Stimulated activated CD8-positive, alpha-beta memory T cell treated with anti-CD3 and anti-CD28 coated beads, Interleukin-15, amount 100 ng/mL, for 24 hours (primary cell): ENCODE results near the gene CIAO2A.
"Not testable (repeated sequence)": the region's sequence is repeated elsewhere in the genome, so short reads cannot be mapped to it uniquely, and the experiment has no call there.

Experiments used
- DNase-seq: peaks from one replicate; pipeline ENCODE4 v3.0.0-alpha.2; 2020; ENCODE audit warnings: low read depth

The CIAO2A gene

DNA sequence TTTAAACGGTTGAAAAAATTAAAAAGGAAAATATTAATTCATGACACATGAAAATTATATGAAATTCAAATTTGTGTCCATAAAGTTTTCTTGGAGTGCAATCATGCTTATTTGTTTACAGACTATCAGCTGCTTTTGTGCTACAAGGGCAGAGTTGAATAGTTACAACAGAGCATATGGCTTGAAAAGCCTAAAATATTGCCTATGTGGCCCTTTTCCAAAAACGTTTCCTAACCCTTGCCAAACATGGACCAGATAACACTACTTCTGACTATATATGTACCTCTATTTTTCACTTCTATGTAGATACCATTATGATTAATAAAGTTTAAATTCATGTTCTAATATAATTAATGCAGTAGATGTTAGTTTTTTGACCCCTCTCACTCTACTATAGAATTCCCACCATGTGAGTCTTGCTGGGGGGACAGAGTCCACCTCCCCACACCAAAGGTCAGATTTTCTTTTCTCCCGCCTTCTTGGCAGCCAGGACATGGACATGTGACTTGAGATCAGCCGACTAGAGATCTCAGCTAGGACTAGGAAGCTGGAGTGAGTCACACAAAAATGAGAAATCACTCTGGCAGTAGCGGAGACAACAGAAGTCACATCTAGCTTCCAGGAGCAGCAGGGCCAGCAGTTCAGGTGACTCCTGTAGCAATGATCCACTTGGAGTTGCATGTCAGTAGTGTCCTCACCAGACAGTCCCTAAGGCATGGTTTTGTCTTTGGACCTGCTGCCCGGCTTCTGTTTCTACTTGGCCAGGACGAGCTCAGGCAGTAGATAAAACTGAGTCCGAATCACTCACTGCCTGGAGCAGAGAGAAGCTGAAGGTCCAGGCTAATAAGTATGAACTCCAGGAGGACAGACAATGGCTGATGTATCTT, 22.4 kb downstream of the CIAO2A start:
- DNase-seq: no peak

DNA sequence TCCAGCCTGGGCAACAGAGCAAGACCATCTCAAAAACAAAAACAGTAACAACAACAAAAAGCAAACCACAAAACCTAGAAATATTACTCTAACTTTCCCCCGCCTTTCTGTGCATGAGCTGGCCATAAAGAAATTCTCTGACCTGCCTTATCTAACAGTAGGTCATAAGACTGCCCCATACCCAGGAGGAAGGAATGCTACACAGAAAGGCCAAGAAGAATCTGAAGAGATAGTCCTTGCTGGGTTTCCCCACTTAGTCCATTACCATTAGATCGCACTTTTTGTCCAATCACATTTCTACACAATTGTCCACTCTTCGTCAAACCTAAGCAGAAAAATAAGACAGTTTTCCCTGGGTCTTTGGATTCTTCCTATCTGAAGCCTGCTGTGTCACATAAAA, 23.5 kb downstream of the CIAO2A start:
- DNase-seq: no peak

DNA sequence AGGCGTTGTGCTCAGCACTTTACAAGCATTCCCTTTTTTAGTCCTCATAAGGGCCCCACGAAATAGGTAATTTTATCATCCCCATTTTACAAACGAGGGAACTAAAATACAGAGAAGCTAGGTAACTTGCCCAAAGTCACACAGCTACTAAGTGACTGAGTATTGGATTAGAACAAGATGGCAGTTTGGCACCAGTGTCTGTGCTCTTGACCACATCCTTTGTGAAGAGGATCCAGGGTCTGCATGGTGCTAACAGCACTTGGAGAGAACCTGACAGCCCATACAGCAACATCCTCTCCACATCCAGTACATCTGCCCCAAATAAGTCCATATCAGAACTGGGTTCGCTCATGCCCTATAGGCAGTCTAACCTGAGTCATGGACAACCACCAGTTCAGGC, 25.5 kb downstream of the CIAO2A start:
- DNase-seq: no peak

DNA sequence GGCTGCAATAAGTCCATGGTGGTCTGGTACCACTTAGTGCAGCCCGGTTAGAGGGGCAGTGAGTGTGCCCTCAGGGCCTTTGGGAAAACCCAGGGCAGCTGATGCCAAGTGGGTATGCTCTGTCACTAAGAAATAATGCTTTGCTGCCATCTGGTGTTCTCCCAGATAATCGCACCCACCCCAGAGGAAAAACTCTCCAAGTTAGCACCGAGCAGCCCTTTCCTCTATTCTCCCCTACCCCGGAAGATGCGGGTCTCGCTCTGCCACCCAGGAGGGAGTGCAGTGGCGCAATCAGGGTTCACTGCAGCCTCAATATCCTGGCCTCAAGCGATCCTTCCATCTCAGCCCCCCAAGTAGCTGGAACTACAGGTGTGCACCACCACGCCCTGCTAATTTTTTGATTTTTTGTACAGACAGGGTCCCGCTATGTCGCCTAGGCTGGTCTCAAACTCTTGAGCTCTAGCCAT, 26.0 kb downstream of the CIAO2A start:
- DNase-seq: peak; percentile 41

DNA sequence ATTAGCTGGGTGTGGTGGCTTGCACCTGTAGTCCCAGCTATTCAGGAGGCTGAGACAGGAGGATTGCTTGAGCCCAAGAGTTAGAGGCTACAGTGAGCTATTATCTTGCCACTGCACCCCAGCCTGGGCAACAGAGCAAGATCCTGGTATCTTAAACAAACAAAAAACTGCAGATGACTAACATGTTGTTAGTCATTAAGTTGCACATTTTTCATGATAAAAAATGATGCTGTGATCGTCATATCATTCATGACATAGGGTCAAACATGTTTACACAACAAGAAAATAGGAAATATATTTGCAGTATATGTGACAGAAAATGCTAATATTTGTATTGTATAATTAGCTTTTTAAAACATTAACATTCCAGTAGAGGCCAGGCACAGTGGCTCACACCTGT, 27.2 kb downstream of the CIAO2A start:
- no peak for DNase-seq

DNA sequence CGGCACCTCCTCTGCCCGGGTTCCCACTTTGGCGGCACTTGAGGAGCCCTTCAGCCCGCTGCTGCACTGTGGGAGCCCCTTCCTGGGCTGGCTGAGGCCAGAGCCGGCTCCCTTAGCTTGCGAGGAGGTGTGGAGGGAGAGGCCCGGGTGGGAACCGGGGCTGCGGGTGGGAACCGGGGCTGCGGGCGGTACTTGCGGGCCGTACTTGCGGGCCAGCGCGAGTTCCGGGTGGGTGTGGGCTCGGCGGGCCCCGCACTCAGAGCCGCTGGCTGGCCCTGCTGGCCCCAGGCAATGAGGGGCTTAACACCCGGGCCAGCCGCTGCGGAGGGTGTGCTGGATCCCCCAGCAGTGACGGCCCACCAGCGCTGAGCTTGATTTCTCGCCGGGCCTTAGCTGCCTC, 32.9 kb downstream of the CIAO2A start:
- no peak for DNase-seq

DNA sequence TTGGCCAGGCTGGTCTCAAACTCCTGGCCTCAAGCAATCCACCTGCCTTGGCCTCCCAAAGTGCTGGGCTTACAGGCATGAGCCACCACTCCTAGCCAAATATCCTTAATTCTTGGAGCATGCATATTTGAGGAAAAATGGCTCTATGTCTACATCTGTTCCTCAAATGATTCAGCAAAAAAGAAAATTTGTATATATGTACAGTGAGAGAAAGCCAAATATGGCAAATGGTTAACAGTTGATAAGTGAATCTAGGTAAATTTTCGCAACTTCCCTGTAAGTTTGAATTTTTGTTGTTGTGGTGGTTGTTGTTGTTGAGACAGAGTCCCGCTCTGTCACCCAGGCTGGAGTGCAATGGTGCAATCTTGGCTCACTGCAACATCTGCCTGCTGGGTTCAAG, 34.5 kb downstream of the CIAO2A start:
- DNase-seq: not testable (repeated sequence)

DNA sequence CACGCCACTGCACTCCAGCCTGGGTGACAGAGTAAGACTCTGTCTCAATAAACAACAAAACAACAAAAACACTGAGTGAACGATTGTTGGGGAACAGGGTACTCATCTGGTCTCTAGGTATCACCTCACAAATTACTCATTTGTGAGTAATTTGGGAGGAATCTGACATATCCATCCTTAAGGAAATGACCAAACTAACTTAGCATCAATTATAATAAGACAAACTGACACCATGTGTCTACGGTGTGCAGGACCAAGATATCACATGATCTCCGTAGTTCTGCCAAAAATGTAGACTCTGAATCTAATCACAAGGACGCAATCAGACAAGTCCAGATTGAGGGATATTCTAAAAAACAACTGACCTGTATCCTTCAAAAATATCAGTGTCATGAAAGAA, 35.4 kb downstream of the CIAO2A start:
- DNase-seq: no peak

DNA sequence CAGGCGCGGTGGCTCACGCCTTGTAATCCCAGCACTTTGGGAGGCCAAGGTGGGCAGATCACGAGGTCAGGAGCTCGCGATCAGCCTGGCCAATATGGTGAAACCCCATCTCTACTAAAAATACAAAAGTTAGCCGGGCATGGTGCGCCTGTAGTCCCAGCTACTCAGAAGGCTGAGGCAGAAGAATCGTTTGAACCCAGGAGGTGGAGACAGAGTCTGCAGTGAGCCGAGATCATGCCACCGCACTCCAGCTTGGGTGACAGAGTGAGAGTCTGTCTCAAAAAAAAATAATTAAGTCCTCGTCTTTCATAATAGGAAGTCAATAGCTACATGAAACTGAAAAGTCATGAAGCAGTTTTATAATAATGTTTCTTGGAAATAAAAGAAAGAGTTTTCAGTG, 40.0 kb downstream of the CIAO2A start:
- not testable (repeated sequence) for DNase-seq

DNA sequence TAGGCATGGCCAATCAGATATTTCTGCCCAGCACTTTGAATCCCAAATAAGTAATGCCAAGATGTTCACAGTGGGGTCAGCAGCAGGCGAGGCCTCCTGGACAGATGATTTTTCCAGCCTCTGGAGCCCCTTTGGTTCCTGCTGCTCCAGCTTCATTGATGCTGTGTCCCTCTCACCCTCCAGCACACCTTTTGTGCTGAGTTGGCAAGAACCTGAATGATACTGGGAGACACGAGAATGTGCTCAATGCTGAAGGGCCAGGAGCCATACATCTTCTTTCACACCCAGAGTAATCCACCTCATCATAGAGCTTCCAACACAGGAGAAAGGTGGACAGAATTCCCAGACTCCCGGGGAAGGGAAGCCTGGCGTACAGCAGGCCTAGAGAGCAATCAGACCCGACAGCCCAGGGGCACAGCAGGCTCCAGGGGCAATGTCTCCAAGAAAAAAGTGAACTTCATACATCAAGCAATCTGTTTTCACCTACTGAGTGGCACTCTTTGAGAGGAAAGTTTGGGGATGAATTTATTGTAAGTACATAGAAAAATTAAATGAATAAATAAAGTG, 40.6 kb downstream of the CIAO2A start:
- DNase-seq: no peak

DNA sequence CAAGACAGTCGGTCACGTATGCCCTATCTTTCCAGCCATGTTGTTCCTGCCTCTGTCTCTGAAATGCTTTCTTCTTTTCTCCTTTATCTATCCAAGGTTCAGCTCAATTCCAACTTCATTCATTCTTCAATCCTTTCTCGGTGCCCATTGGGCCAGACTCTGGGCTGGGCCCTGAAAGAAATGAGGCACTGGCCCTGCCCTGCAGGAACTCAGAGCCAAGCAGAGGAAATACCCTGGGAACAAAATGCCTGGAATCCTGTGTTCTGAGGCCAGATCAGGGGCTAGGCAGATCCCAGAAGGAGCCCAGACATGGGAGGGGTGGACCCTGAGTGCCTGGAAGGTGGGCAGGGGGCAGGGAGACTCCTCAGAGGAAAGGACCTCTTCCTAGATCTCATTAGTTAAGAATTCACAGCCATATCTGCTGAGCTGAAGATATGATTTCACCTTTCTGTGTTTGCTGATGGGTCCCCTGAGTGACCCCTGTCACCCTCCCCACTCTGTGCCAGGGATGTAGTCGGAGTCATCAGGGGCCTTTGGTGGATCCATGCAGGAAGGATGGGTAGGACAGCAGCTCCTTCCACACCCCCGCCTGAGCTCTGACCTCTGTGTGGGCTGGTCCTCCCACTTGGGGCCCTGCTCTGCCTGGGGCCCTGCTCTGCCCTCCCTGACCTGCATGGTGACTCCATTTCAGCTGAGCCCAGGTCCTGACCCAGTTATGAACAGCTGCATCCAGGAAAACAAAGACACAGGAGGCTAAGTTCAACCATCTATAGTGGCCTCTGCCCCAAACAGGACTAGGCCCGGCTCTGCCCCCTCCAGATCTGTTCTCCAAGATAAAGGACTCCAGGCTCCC, 42.0 kb downstream of the CIAO2A start:
- DNase-seq: no peak

DNA sequence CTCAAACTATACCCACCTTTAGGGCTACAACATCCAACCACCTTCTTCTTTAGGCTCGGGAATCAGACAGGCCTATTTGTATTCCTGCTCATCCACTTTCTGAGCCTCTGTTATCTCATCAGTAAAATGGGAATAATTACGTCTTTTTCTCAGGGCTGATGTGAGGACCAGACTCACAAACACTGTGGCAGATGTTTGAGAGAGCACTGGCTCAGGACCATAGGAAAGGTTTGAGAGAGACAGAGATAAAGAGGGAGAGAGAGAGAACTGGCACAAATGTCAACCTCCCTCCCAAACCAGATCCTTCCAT, 42.6 kb downstream of the CIAO2A start:
- no peak for DNase-seq

DNA sequence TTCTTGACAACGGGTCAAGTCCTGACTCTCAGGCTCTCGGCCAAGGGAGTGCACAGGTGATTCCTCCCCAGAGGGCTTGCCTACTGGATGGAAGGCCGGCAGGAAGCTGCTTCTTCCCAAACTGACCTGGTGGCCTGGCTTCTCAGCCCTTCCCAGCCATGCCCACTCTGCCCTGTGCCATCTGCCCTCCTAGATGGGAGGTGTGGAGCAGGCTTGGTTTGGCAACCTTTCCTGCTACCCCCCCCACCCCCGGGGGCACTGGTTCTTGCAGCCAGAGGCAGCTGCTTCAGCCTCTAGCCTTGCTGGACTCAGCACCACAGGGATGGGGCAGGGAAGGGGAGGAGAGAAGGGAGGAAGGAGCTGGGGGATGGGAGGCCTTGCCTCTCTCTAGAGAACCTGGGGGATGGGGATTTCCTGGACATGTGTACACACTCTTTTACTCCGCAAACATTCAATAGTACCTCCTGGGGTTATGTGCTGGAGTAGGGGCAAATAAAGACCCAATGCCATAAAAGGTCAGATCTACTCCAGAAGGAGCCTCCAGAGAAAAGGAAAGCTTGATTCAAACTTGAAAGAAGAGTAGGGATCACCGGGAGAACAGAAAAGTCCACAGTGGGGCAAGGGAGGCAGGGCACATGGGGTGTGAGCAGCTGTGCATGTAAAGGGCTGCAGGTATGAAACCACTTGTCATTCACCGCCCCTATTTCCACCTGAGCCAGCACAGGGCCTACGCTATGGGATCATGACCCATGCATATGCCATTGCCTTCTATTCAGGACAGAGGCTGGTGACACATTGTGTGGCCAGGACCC, 43.2 kb downstream of the CIAO2A start:
- no peak for DNase-seq

DNA sequence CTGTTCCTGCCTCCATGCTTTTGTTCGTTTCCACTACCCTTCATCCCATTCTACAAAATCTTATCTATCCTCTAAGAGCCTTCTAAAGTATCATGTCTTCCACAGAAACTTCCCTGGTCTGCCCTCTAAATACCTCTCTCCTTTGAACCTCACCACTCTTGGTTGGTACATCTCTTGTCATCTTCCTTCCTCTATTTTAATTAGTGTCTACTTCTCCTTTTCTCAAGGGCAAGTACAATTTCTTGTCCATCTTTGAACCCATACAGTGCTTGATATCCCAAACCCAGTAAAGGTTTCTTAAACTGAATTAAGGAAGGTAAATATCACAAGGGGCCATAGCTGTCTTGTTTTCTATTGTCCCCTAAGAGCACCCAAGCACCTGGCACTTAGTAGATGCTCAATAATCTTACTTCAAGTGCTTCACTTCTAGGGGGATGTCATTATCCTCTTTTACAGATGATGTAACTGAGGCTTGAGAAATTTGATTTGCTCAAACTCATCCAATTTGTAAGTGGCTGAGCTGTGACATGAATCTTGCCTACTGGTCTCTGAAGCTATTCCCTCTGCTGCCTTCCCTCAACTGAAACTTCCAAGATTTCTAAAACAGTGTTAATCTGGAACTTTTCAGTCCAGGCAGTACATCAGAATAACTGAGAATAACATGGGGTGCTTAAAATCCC, 44.7 kb downstream of the CIAO2A start:
- DNase-seq: no peak

DNA sequence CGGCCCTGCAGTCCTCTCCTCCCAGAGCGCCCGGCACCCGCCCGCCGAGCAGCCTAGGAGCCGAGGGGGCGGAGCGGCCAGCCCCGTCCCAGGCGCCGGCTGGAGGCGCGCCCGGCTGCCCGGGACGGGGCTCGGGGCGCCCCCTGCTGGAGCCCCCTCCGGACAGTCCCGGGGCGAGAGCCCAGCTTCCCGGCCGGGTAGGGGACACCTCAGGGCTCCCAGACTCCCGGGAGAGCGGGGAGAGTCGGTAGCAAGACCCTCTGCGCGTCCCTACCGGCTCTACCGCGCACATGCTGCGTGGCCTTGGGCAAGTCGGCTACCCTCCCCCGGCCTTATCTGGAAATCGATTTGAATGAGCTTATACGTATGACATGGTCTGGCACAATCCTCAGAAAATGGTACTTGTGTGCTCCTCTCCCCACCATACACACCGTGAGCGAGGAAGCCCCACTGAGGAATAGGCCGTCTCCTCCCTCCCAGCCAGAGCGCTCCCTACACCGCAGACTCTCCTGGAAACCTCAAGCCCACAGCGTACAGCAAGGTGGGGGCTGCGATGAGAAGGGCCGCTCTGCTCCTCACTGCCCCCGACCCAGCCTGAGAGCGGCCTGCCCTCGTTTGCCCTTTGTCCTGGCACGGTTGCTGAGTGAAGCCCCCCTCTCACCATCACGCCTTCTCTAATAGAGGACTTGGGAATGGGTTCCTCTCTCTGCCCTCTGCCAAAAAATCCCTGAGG, 47.1 kb downstream of the CIAO2A start, which contains the start of gene DAPK2:
TSS of gene DAPK2 (minus strand) at position 65 of the 733 bp plus-strand sequence. CDS start 6,224 bp downstream, outside the sequence.
- DNase-seq: peak; percentile 55

DNA sequence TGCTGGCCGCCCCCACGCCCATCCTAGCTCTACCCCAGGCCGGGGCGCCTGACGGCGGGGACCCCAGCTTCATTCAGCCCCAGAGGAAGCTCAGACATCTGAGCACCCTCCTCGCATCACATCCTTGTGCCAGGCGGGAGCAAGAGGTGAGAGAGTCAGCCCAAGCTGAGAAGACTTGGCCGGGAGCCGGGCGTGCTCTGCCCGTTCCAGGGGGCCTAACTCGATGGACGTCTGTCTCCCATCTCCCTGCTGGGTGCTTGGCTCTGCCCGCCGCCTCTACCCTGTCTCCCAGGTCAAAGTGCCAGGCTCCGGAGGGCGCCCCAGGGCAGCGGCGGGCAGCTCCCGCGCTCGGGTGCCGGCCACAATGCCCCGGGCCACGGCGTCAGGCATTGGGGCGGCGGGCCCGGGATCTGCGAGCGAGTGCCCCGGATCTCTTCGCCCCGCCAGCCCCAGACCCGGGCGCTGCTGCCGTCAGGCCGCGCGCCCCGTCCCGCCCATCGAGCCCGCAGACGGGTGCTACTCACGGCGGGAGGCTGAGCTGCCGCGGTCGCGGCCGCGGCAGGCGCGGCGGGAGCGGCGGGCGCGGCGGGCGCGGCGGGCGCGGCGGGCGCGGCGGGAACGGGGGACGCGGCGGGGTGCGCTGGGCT, 47.7 kb downstream of the CIAO2A start:
- DNase-seq: no peak

DNA sequence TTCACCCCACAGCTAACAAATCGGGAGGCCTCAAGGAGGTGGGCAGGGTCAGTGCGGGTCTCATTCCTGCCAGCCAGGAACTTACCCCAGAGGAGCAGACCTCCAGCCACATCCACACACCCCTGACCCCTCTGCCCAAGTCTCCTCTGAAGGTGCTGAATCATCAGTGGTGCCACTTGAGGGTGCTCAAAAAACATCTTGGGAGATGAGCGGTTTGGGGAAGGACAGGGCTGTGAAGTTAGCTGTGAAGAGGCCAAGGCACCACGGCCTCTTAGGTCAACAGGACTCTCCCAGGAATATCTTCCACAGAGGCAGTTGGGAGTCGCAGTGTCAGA, 48.6 kb downstream of the CIAO2A start:
- DNase-seq: no peak

DNA sequence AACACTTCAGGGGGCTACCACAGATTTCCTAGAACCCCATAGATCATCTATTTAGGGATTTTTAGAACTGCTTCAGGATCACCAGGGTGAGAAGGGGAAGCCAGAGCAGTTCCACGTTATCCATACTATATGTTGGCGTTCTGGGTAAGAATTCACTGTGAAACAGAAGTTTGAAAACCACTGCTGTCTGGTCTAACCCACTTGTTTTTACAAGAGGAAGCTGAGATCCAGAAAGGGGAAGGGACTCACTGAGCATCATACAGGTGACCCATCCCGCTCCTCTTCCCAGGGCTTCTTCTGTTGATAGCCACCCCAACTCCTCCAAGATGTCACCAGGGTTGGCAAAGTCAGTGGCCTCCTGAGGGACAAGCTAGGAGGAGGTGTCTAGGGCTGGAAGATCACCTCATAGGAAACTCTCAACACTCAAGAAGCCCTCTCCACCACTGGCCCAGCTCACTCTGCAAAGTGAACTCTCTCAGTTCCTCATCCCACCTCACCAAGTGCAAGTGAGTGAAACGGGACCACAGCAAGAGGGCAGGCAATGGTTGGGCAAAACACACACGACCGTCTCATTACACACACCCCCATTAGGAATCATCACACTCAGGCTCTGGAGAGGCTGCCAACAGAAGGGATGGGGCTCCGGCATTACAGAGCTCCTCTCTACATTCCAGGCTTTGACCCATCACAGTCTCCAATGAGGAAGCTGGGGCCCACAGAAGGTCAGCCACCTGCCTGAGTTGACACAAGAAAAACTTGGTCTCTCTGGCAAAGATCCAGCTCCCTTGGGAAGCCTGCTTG, 49.1 kb downstream of the CIAO2A start:
- DNase-seq: no peak

DNA sequence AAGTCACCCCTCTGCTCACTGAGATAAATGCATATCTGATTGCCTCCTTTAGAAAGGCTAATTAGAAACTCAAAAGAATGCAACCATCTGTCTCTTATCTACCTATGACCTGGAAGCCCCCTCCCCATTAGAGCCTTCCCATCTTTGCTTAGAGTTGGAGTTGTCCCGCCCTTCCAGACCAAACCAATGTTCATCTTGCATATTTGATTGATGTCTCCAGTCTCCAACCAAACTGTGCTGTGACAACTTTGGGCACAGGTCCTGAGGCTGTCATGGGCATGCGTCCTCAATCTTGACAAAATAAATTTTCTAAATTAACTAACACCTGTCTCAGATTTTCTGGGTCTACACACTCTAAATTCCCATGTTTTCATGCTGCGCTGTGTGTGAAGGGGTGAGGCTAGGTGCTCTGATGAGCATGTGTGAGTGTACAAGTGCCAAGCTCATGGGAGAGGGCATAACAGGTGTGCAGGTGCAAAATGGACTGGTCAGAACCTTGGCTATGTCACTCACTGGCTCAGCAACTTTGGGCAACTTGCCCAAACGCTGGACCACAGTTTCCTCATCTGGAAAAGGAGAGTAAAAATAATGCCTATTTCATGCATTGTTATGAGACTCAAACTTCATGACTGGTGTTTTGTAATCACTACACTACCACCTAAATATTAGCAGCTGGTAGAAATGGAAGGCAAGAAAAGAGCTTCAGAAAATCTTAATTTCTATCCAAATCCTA, 54.6 kb downstream of the CIAO2A start:
- DNase-seq: no peak
